Endothelial cell of hepatic sinusoid (primary cell): ENCODE results near the gene CRYL1.

Experiments
- in situ Hi-C: cut with HindIII; loops from 2 replicates; pipeline ENCODE4 v1.10.0; 2017; ENCODE audit warnings: low sequenced_read_pairs

CRYL1 gene

GRCh38 chr13:20525601-20526544, at the start of gene CRYL1:
Gene CRYL1, minus strand, starts transcription at chr13:20525857. Its CDS starts 63 bp downstream, at chr13:20525794.
- in situ Hi-C loops = no loop called here

GRCh38 chr13:20573636-20574035, 48.0 kb upstream of the CRYL1 start:
- in situ Hi-C loops = no loop called here

- in situ Hi-C loops = no loop called here
These were observed 47.5 kb upstream of the CRYL1 start for GRCh38 chr13:20573186-20573585.

GRCh38 chr13:20571676-20572075, 46.0 kb upstream of the CRYL1 start:
- in situ Hi-C loops = no loop called here

- in situ Hi-C loops = no loop called here
These were observed 44.9 kb upstream of the CRYL1 start for GRCh38 chr13:20570517-20570916.

- in situ Hi-C loops = loop anchor here (5.0 to 10.0 kb wide), 2 partner anchors 57 to 81 kb away; no protein-coding TSS in a partner anchor
These were observed 42.3 kb upstream of the CRYL1 start for GRCh38 chr13:20567881-20568528.

GRCh38 chr13:20566898-20567874, 41.5 kb upstream of the CRYL1 start, which contains the start of gene IFT88:
Gene IFT88, plus strand, starts transcription at chr13:20567157. Its CDS starts 7,229 bp downstream, at chr13:20574386.
- in situ Hi-C loops = loop anchor here (5.0 to 10.0 kb wide), 2 partner anchors 58 to 80 kb away; no protein-coding TSS in a partner anchor

GRCh38 chr13:20566468-20566897, 40.8 kb upstream of the CRYL1 start:
- in situ Hi-C loops = loop anchor here (5.0 to 10.0 kb wide), 2 partner anchors 58 to 79 kb away; no protein-coding TSS in a partner anchor

GRCh38 chr13:20565115-20565736, 39.6 kb upstream of the CRYL1 start:
- in situ Hi-C loops = loop anchor here (5.0 to 10.0 kb wide), 2 partner anchors 60 to 78 kb away; no protein-coding TSS in a partner anchor

GRCh38 chr13:20561741-20562140, 36.1 kb upstream of the CRYL1 start:
- in situ Hi-C loops = loop anchor here (10.0 kb wide), 1 partner anchor 63 kb away; no protein-coding TSS in a partner anchor

GRCh38 chr13:20559659-20560356, 34.2 kb upstream of the CRYL1 start:
- in situ Hi-C loops = loop anchor here (10.0 kb wide), 1 partner anchor 65 kb away; no protein-coding TSS in a partner anchor

GRCh38 chr13:20558982-20559381, 33.3 kb upstream of the CRYL1 start:
- in situ Hi-C loops = no loop called here

GRCh38 chr13:20553311-20553710, 27.7 kb upstream of the CRYL1 start:
- in situ Hi-C loops = no loop called here

GRCh38 chr13:20550799-20551198, 25.1 kb upstream of the CRYL1 start:
- in situ Hi-C loops = no loop called here

- in situ Hi-C loops = no loop called here
These were observed 21.8 kb upstream of the CRYL1 start for GRCh38 chr13:20547479-20547908.

- in situ Hi-C loops = no loop called here
These were observed 20.9 kb upstream of the CRYL1 start for GRCh38 chr13:20546556-20546955.

- in situ Hi-C loops = no loop called here
These were observed 18.7 kb upstream of the CRYL1 start for GRCh38 chr13:20544201-20544923.

GRCh38 chr13:20536992-20537391, 11.3 kb upstream of the CRYL1 start:
- in situ Hi-C loops = no loop called here
